ACC112 (cell line): Measurements from ENCODE around the gene XPR1.

ENCODE experiments used
- H2AFZ ChIP-seq: fragments of 200-600 bp; sonication (generic); one replicate; pipeline ENCODE4 v1.6.0; 2017; ENCODE audit warnings: antibody characterized with exemption, low read length; ENCODE audit not compliant: unreplicated experiment
- H3K27ac ChIP-seq: fragments of 200-600 bp; sonication (generic); 2 replicates; pipeline ENCODE4 v1.5.1; 2014; ENCODE audit warnings: low read depth, mild to moderate bottlenecking, antibody characterized with exemption, low read length, moderate library complexity
- H3K27me3 ChIP-seq: fragments of 200-600 bp; sonication (generic); 2 replicates; pipeline ENCODE4 v1.6.1; 2014; ENCODE audit warnings: mild to moderate bottlenecking, antibody characterized with exemption, low read length, moderate library complexity, mixed read lengths; ENCODE audit not compliant: insufficient read depth
- H3K36me3 ChIP-seq: fragments of 200-600 bp; sonication (generic); 2 replicates; pipeline ENCODE4 v1.6.1; 2016; ENCODE audit warnings: mild to moderate bottlenecking, antibody characterized with exemption, low read length, moderate library complexity, mixed read lengths; ENCODE audit not compliant: insufficient read depth
- H3K4me1 ChIP-seq: fragments of 200-600 bp; sonication (generic); one replicate; pipeline ENCODE4 v1.6.1; 2016; ENCODE audit warnings: low read length, mixed read lengths; ENCODE audit not compliant: insufficient read depth, unreplicated experiment, control insufficient read depth
- H3K4me3 ChIP-seq: fragments of 200-600 bp; sonication (generic); 2 replicates; pipeline ENCODE4 v1.5.1; 2014; ENCODE audit warnings: mild to moderate bottlenecking, low read depth, low read length
- H3K79me2 ChIP-seq: fragments of 200-600 bp; sonication (generic); one replicate; pipeline ENCODE4 v1.6.0; 2016; ENCODE audit warnings: low read length; ENCODE audit not compliant: control insufficient read depth, unreplicated experiment, insufficient read depth

The XPR1 gene

GRCh38 chr1:180836449-180836848 is 204.6 kb downstream of the XPR1 start:
- no peak overlapping the region for H2AFZ ChIP-seq
- H3K36me3 ChIP-seq = 0 out of 2 replicates have a peak, but pooled peaks cover 7% of the 10 kb centered on the region
- H3K27me3 ChIP-seq = no peaks in the 10 kb centered on the region
- no peak overlapping the region for H3K4me3 ChIP-seq
- no peak overlapping the region for H3K27ac ChIP-seq
- H3K79me2 ChIP-seq = no peaks in the 10 kb centered on the region
- peaks cover 5% of the 10 kb centered on the region for H3K4me1 ChIP-seq

- no peak overlapping the region for H3K4me3 ChIP-seq
- H3K79me2 ChIP-seq = no peaks in the 10 kb centered on the region
- H3K4me1 ChIP-seq = peaks cover 11% of the 10 kb centered on the region
- no peak overlapping the region for H2AFZ ChIP-seq
- 0 out of 2 replicates have a peak, but pooled peaks cover 7% of the 10 kb centered on the region for H3K36me3 ChIP-seq
- no peak overlapping the region for H3K27ac ChIP-seq
- no peaks in the 10 kb centered on the region for H3K27me3 ChIP-seq
Measured at GRCh38 chr1:180837020-180837419, 205.2 kb downstream of the XPR1 start.

- Histone ChIP-seq H3K4me1 (peaks cover 23% of the 10 kb centered on the region), H3K79me2 (no peaks in the 10 kb centered on the region), H2AFZ (no peak overlapping the region), H3K36me3 (no peaks in the 10 kb centered on the region), H3K27ac (no peak overlapping the region), H3K4me3 (no peak overlapping the region), H3K27me3 (no peaks in the 10 kb centered on the region)
Measured at GRCh38 chr1:180838535-180838934, 206.7 kb downstream of the XPR1 start.

GRCh38 chr1:180839547-180839946 is 207.7 kb downstream of the XPR1 start:
- Histone ChIP-seq H3K4me1 (peaks cover 23% of the 10 kb centered on the region), H3K27me3 (no peaks in the 10 kb centered on the region), H3K4me3 (no peak overlapping the region), H3K79me2 (no peaks in the 10 kb centered on the region), H2AFZ (no peak overlapping the region), H3K36me3 (no peaks in the 10 kb centered on the region), H3K27ac (no peak overlapping the region)

DNA sequence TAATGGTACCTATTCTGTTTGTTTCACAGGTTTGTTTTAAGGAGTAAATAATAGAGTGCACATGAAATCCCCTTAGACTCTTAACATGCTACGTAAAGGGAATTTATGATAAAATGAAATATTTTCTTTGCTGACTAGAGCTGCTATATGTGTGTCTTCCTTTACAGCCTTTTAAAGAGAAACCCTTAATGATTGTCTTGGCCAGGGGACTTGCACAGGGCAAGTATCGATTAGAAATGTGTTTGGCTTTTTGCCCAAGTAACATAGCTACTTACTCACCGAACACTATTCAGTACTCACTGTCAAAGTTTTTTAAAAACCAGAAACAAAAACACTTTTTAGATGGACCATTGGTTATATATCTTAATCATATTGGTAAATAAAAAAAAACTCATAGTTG is 209.6 kb downstream of the XPR1 start:
- Histone ChIP-seq H3K36me3 (no peaks in the 10 kb centered on the region), H3K79me2 (no peaks in the 10 kb centered on the region), H3K27ac (peak overlapping the region; percentile 32), H3K27me3 (no peaks in the 10 kb centered on the region), H2AFZ (no peak overlapping the region), H3K4me1 (peaks cover 23% of the 10 kb centered on the region), H3K4me3 (no peak overlapping the region)

- Histone ChIP-seq H2AFZ (no peak overlapping the region), H3K4me1 (peaks cover 23% of the 10 kb centered on the region), H3K4me3 (no peak overlapping the region), H3K36me3 (no peaks in the 10 kb centered on the region), H3K27me3 (no peaks in the 10 kb centered on the region), H3K79me2 (no peaks in the 10 kb centered on the region), H3K27ac (peak overlapping the region; percentile 60)
Measured at GRCh38 chr1:180842052-180842451, 210.2 kb downstream of the XPR1 start.

DNA sequence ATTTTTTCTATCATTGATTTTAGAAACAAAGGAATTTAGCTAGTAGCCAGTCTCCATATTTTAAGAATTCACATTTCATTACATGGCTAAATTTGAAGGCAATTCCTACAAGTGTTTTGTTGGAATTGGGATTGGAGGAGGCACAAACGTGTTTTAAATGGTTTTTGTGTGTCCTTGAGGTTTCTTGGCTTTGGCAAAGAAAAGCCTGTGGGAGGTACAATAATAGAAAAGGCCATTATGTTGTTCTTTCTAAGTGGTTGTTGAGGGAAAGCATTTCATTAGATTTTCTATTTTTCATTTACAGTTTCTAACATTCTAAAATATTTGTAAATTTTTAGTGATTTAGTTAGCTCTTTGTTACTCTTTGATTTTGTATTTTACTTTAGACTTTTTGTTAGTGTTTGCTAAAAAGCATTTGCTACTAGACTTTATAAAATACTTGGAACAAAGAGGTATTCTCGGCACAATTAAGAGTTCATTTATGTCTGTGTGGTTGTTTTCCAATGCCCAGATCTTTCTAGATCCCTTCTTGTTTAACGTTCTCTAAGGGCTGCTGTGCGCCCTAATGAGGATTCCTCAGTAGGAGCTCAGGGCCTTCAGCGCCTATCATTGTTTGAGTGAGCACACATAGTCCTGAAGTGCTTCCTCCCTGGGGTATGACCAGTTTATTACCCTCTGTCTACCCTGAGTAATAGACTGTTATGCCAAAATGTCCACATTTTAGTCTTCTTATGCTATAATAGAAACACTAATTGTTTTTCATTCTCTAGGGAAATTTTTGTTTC is 210.9 kb downstream of the XPR1 start:
- peak overlapping the region; percentile 60 for H3K27ac ChIP-seq
- H2AFZ ChIP-seq = no peak overlapping the region
- H3K27me3 ChIP-seq = no peaks in the 10 kb centered on the region
- H3K4me1 ChIP-seq = peaks cover 23% of the 10 kb centered on the region
- H3K36me3 ChIP-seq = no peaks in the 10 kb centered on the region
- no peaks in the 10 kb centered on the region for H3K79me2 ChIP-seq
- no peak overlapping the region for H3K4me3 ChIP-seq

DNA sequence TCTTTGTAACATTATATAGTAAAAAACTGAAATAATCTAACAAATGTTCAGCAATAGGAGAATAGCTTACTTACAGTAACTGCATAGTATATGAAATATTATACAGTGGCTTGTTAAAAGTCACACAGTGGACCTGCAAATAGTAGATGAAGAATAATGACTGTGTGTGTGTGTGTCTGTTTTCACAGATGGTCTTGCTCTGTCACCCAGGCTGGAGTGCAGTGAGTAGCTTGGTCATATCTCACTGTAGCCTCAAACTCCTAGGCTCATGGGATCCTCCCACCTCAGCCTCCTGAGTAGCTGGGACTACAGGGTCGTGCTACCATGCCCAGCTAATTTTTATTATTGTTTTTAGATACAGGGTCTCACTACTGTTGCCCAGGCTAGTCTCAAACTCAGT is 213.5 kb downstream of the XPR1 start:
- Histone ChIP-seq H2AFZ (no peak overlapping the region), H3K4me3 (no peak overlapping the region), H3K4me1 (peaks cover 23% of the 10 kb centered on the region)

DNA sequence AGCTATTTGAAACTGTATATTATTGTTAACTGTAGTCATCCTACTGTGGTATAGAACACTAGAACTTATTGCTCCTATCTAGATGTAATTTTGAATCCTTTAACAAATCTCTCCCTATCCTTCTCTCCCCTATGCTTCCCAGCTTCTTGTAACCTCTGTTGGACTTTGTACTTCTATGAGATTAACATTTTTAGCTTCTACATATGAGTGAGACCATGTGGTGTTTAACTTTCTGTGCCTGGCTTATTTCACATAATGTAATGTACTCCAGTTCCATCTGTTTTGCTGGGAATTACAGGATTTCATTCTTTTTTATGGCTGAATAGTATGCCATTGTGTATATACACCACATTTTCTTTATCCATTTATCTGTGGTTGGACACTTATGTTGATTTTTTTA is 216.4 kb downstream of the XPR1 start:
- Histone ChIP-seq H3K27ac (no peak overlapping the region), H3K36me3 (no peaks in the 10 kb centered on the region), H3K79me2 (no peaks in the 10 kb centered on the region), H3K4me1 (peaks cover under 1% of the 10 kb centered on the region), H3K27me3 (no peaks in the 10 kb centered on the region), H3K4me3 (no peak overlapping the region), H2AFZ (no peak overlapping the region)

More for the DNA sequence above, 213.5 kb downstream of the XPR1 start:
- Histone ChIP-seq H3K79me2 (no peaks in the 10 kb centered on the region), H3K27ac (no peak overlapping the region), H3K36me3 (no peaks in the 10 kb centered on the region), H3K27me3 (no peaks in the 10 kb centered on the region)

DNA sequence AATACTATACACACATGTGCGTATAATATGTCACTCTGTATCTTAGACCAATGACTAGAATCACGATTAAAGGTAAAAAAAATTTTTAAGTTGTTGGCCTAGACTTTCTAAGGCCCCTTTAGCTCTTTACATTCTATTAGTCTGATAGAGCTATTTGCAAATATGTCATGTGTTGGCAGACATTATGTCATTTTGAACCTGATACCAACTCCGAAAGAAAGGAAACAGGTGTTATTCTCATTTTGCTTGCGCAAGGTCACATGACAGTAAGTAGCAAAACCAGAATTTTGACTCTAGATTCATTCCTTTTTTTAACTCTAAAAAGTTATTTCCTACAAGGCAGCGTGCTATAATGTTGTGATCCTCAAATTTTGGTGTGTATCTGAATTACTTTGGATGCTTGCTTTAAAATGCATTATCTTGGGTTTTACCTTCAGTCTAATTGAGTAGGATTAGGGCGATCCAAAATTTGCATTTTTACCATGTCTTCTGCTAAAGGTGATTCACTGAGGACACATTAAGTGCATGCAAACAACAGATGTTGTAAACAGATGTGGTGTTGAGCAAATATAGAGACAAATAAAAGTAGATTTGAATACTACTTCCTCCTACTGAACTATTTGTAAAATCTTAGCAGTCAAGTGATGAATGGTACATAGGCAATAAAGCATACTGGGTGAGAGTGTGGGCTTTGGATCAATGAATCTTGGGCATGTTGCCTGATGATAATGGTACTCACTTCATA is 217.4 kb downstream of the XPR1 start:
- H3K4me3 ChIP-seq = no peak overlapping the region
- no peak overlapping the region for H3K27ac ChIP-seq

More for the DNA sequence above, 217.4 kb downstream of the XPR1 start:
- Histone ChIP-seq H3K27me3 (no peaks in the 10 kb centered on the region), H3K79me2 (no peaks in the 10 kb centered on the region), H3K36me3 (no peaks in the 10 kb centered on the region), H2AFZ (no peak overlapping the region), H3K4me1 (no peaks in the 10 kb centered on the region)
